HG03520 (cell line): Measurements from ENCODE around the gene NKAPD1.
A peak's percentile ranks its signal among the peaks of the same experiment; 100 is the strongest.
"Not testable (repeated sequence)": the region's sequence is repeated elsewhere in the genome, so short reads cannot be mapped to it uniquely, and the experiment has no call there.

Experiments
- ATAC-seq: cut with Tn5 transposase; IDR thresholded peaks from one replicate; pipeline ENCODE4 v1.9.1; 2021; ENCODE audit warnings: mild to moderate bottlenecking, moderate library complexity; ENCODE audit not compliant: unreplicated experiment

NKAPD1 gene

DNA sequence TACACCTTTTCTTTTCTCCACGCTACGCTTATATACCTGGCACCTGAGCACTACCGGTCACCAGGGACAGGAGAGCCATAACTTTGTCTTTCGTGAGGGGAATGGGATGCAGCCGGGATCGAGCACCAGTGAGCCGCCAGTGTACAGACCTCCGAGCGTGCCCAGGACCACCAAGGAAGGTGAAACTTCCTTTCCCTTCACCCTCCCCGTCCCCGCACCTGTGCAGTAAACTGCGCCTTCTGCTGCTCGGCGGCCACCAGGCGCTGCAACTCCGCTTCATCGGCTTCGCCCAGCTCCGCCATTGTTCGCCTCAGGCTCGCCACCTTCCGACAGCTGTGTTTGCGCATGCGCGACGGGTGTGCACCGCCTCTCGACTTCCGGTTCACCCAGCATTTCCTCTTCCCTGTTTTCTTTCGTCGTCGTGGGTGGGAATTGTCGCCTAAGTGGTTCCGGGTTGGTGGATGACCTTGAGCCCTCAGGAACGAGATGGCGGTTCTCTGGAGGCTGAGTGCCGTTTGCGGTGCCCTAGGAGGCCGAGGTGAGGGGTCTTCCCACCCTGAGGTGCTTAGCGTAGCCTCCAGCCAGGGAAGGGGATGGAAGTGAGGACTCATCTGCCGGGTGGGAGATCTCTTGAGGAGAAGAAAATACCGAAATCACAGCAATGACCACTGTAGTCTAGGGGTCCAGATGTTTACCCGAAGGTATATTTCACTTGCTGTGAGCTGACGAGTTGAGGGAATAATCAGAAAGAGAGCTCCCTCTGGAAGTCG lies 12.5 kb downstream of the NKAPD1 start, which contains the start of the genes SDHD and TIMM8B:
Gene SDHD, plus strand, starts transcription at position 452 of the 770 bp plus-strand sequence. Its CDS starts 35 bp downstream, at position 487.
Gene TIMM8B, minus strand, starts transcription at position 335 of the 770 bp plus-strand sequence. Its CDS starts 33 bp downstream, at position 302.
- ATAC-seq, result peak; percentile 84

GRCh38 chr11:112087212-112087611 lies 13.1 kb downstream of the NKAPD1 start:
- ATAC-seq, result no peak

- not testable (repeated sequence) for ATAC-seq
These were observed 21.2 kb downstream of the NKAPD1 start for GRCh38 chr11:112095302-112095701.

DNA sequence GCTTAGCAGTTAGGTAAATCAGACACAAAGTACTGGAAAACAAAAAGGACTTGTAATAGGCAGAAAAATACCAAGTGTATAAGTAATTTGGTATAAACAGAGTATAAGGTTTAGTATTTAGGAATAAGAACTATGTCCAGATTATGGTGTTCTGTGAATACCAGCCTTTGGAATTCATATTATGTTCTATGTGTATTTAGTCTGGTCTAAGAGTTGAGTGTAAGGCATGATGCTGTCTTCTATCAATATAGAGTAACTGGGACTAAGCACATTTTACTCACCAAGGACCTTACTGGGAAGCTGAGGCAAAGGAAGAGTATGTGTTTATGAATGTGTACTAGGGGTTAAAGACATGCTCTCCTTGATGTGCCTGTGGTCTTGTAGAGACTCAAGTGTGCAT lies 22.1 kb downstream of the NKAPD1 start:
- ATAC-seq, result no peak

DNA sequence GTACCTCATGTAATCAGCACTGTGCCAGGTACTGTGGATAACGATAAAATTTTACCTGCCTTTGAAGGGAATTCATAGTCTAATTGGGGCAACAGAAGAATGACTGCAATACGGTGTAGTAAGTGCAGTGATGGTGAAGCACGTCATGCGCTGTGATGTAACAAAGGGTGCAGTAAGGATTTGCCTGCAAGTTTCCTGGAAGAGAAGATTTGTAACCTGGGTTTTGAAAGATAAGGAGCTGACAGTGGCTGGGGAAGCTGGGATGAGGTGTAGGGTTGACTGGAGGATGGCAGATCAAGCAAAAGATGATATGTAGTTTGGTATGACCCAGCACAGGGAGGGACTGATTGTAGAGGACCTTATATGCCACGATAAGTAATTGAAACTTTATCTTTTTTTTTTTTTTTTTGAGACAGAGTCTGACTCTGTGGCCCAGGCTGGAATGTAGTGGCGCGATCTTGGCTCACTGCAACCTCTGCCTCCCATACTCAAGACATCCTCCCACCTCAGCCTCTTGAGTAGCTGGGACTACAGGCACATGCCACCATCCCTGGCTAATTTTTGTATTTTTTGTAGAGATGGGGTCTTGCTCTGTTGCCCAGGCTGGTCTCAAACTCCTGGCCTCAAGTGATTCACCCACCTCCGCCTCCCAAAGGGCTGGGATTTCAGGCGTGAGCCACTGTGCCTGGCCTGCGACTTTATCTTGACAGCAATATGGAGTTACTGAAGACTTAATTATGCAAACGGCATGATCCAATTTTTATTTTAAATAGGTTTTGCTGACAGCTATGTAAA lies 23.8 kb downstream of the NKAPD1 start:
- ATAC-seq, result no peak

GRCh38 chr11:112100462-112100861 lies 26.4 kb downstream of the NKAPD1 start:
- ATAC-seq, result no peak

DNA sequence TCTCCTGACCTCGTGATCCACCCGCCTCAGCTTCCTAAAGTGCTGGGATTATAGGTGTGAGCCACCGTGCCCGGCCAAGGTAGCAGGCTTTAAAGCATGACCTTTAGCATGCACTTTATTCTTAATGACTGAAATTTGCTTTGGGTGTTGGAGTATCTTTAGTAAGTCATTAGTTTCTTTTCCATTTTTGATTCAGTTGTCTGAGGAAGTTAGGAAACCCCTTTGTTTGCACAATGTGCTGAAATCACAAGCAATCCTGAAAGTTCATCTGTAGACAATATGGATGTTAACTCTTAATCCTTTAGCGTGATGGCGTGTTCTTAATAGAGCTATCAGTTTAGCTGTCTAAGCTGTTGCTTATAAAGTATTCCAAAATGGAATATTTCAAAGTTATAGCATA lies 29.3 kb downstream of the NKAPD1 start:
- no peak for ATAC-seq

- ATAC-seq, result no peak
These were observed 32.0 kb downstream of the NKAPD1 start for GRCh38 chr11:112106070-112106469.

DNA sequence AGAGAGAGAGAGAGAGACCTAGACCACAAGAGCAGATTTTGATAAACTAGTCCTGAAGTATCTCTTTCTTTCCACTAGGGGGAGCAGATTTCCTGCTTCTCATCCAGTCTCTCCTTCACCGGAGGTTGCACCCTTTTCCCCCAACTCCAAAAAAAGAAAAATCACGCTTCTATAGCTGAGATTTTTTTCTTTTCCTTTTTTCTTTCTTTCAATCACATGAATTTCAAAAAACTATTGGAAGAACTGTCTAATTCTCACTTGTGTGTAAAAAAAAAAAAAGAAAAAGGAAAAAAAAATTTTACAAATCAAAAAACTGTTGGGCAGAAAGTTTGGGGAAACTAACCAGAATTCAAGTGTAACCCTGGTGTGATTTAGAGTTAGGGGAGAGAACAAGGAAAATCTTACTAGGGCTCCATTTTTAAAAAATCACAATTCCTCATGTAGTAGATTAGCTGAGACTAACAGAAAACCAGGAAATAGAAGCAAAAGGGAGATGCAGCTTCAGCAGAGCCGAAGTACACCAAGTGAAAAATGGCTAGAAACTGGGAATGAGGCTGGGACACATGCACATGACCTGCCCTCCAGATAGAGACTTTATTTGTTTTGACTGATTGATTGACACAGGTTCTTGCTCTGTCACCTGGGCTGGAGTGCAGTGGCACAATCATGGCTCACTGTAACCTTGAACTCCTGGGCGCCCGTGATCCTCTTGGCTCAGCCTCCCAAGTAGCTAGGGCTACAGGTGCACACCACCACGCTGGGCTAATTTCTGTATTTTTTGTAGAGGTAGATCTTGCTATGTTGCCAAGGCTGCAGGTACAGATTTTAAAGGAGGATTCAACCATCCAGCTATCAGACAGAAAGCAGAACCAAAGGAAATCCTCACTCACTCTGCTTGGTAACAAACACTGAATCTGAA lies 39.7 kb downstream of the NKAPD1 start:
- no peak for ATAC-seq

DNA sequence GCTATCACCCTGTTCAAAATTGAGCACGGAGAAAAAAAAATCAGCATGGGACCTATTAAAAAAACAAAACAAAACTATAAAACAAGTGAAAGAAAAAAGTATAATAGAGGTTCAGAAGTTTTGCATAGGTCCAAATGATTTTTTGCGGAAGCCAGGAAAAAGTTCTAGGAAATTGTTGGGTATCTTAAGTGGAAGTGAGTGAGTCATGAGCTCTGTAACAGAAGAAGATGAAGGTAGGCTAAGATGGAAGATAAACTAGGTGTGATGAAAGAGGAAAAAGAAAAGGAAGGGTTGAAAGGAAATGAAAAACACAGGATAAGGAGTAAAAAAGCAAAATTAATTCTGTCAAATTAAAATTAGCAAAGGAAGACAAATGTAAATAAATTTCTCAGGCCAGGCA lies 40.4 kb downstream of the NKAPD1 start:
- ATAC-seq, result no peak

GRCh38 chr11:112115386-112115785 lies 41.3 kb downstream of the NKAPD1 start:
- no peak for ATAC-seq

GRCh38 chr11:112118176-112118575 lies 44.1 kb downstream of the NKAPD1 start:
- ATAC-seq, result no peak

GRCh38 chr11:112121981-112122615 lies 48.0 kb downstream of the NKAPD1 start:
- ATAC-seq, result no peak

DNA sequence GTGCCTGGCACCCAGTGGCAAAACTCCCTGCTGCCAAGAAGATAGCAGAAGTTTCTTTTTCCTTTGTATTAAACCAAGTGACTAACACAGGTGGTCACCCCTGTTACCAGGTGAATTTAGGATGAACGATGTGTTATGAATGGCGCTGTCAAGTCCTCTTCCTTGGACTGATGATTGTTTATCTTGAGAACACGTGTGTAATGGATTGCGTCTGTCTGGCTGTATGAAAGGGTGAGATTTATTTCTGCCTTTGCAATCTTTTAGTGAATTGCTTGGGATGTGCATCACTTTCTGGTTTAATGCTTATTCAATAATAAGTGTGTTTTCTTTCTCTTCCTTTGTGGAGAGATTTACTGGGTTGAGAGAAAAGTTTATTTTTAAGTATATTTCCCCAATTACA lies 49.0 kb downstream of the NKAPD1 start:
- no peak for ATAC-seq

- ATAC-seq, result no peak
These were observed 53.0 kb downstream of the NKAPD1 start for GRCh38 chr11:112127056-112127455.

- no peak for ATAC-seq
These were observed 54.5 kb downstream of the NKAPD1 start for GRCh38 chr11:112128483-112129121.

GRCh38 chr11:112129656-112130055 lies 55.6 kb downstream of the NKAPD1 start:
- no peak for ATAC-seq

DNA sequence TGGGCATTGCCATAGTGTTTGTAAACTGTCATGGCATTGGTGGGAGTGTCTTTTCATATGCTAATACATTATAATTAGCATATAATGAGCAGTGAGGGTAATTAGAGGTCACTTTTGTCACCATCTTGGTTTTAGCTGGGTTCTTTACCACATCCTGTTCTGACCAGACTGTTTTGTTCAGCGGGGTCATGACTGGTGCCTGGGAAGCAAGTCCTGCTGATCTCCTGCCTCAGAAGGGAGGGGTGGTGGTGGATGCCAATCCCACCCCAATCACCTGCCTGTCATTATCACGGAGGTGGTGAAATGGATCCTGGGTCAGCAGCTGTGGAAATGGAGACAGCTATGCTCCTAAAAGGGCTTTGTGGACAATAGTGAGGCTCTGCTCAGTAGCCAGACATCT lies 58.6 kb downstream of the NKAPD1 start:
- ATAC-seq, result no peak

GRCh38 chr11:112134473-112134872 lies 60.4 kb downstream of the NKAPD1 start:
- no peak for ATAC-seq
